ENCODE results near the gene CEACAM7. TPM values are rescaled to one million over a fixed set of nuclear protein-coding genes. Genes with fewer than 3 reads are reported as not detected.
"Not testable (repeated sequence)": the region's sequence is repeated elsewhere in the genome, so short reads cannot be mapped to it uniquely, and the experiment has no call there.

CEACAM7 gene
- total RNA-seq, 1 experiment from 2014 or later = 0.43 TPM

DNA sequence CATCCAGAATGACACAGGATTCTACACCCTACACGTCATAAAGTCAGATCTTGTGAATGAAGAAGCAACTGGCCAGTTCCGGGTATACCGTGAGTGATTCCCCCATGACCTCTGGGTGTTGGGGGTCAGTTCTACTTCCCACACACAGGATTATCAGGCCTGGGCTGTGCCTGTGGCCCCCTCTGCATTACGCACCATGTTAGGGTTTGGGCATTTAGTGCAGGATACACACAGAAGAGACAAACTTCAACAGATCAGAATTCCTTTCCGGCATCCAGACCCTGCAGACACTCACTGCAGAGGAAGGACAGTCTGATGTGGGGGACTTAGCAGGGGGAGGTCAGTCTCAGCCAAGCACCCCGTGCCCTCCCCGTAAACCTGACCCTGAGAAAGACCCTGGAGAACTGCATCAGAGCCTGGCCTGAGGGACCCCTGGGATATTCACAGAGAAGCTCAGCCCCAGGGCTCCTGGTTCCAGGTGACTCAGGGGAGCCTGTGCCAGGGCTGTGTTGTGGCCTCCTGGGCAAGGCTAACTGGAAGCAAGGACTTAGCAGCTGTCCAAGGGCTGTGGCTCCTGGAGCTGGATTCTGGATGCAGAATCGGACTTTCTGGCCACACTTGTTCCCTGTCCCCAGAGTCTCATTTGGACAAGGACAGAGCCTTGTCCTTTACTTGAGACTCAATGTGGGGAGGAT lies 22.0 kb upstream of the CEACAM7 start:
- Histone ChIP-seq H3K36me3 (ENCODE audit: insufficient read depth, low read length, poor library complexity, severe bottlenecking) (no peaks in the 10 kb centered on the region), H3K9me3 (ENCODE audit: low read depth, low read length, poor library complexity, severe bottlenecking) (no peaks in the 10 kb centered on the region), H3K4me3 (ENCODE audit: low read depth, low read length, poor library complexity, severe bottlenecking) (no peak overlapping the region), H3K27me3 (replicated peaks; ENCODE audit: insufficient read depth, low read depth, low read length, poor library complexity) (no peaks in the 10 kb centered on the region), H3K27ac (ENCODE audit: low read depth, low read length, poor library complexity, severe bottlenecking) (no peak overlapping the region), H3K4me1 (ENCODE audit: insufficient read depth, low read length, poor library complexity, severe bottlenecking) (peaks cover 11% of the 10 kb centered on the region)
- DNase-seq (ENCODE audit: low spot score) = no peak
- TF ChIP-seq EZH2 (IDR thresholded peaks at IDR 0.05; ENCODE audit: borderline replicate concordance, low read depth, low read length, poor library complexity, severe bottlenecking) = no peak
- TF ChIP-seq, protein P1, sequence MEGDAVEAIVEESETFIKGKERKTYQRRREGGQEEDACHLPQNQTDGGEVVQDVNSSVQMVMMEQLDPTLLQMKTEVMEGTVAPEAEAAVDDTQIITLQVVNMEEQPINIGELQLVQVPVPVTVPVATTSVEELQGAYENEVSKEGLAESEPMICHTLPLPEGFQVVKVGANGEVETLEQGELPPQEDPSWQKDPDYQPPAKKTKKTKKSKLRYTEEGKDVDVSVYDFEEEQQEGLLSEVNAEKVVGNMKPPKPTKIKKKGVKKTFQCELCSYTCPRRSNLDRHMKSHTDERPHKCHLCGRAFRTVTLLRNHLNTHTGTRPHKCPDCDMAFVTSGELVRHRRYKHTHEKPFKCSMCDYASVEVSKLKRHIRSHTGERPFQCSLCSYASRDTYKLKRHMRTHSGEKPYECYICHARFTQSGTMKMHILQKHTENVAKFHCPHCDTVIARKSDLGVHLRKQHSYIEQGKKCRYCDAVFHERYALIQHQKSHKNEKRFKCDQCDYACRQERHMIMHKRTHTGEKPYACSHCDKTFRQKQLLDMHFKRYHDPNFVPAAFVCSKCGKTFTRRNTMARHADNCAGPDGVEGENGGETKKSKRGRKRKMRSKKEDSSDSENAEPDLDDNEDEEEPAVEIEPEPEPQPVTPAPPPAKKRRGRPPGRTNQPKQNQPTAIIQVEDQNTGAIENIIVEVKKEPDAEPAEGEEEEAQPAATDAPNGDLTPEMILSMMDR (conservative IDR thresholded peaks at IDR 0.05; ENCODE audit: low read depth, low read length) = no peak
- POLR2A ChIA-PET (ENCODE audit: low non-redundant PET) = no interaction called here
- CTCF ChIA-PET = interaction anchor here (1.4 kb wide), 1 partner anchor 43 kb away, joined by 3 read pairs; no protein-coding TSS in a partner anchor
- BruUV-seq (replicated peaks) = no TSS peak
- intact Hi-C loops (cut with micrococcal nuclease; ENCODE audit: unreplicated experiment) = no loop called here

DNA sequence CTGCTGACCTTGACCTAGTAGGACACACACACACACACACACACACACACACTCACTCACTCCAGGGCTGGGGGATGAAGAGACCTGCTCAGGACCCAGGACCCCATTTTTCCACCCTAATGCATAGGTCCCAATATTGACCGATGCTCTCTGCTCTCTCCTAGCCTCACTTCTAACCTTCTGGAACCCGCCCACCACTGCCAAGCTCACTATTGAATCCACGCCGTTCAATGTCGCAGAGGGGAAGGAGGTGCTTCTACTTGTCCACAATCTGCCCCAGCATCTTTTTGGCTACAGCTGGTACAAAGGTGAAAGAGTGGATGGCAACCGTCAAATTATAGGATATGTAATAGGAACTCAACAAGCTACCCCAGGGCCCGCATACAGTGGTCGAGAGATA lies 21.4 kb upstream of the CEACAM7 start:
- DNase-seq (ENCODE audit: low spot score); H3K27ac ChIP-seq (ENCODE audit: low read depth, low read length, poor library complexity, severe bottlenecking); H3K4me3 ChIP-seq (ENCODE audit: low read depth, low read length, poor library complexity, severe bottlenecking); H3K27me3 ChIP-seq (replicated peaks; ENCODE audit: insufficient read depth, low read depth, low read length, poor library complexity); H3K9me3 ChIP-seq (ENCODE audit: low read depth, low read length, poor library complexity, severe bottlenecking); H3K36me3 ChIP-seq (ENCODE audit: insufficient read depth, low read length, poor library complexity, severe bottlenecking); BruUV-seq (replicated peaks); POLR2A ChIA-PET (ENCODE audit: low non-redundant PET); intact Hi-C loops (cut with micrococcal nuclease; ENCODE audit: unreplicated experiment): not testable (repeated sequence)
- H3K4me1 ChIP-seq (ENCODE audit: insufficient read depth, low read length, poor library complexity, severe bottlenecking) = peaks cover 11% of the 10 kb centered on the region
- CTCF ChIA-PET = interaction anchor here (1.4 kb wide), 1 partner anchor 44 kb away, joined by 3 read pairs; no protein-coding TSS in a partner anchor

DNA sequence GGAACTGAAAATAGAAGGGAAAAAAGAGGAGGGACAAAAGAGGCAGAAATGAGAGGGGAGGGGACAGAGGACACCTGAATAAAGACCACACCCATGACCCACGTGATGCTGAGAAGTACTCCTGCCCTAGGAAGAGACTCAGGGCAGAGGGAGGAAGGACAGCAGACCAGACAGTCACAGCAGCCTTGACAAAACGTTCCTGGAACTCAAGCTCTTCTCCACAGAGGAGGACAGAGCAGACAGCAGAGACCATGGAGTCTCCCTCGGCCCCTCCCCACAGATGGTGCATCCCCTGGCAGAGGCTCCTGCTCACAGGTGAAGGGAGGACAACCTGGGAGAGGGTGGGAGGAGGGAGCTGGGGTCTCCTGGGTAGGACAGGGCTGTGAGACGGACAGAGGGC lies 20.4 kb upstream of the CEACAM7 start, which contains the start of gene CEACAM5:
TSS of gene CEACAM5 (plus strand) at position 146 of the 400 bp plus-strand sequence. CDS start at position 252, 106 bp downstream.
- Histone ChIP-seq H3K9me3 (ENCODE audit: low read depth, low read length, poor library complexity, severe bottlenecking) (no peaks in the 10 kb centered on the region), H3K27me3 (replicated peaks; ENCODE audit: insufficient read depth, low read depth, low read length, poor library complexity) (no peaks in the 10 kb centered on the region), H3K4me1 (ENCODE audit: insufficient read depth, low read length, poor library complexity, severe bottlenecking) (peaks cover 11% of the 10 kb centered on the region), H3K27ac (ENCODE audit: low read depth, low read length, poor library complexity, severe bottlenecking) (no peak within 1 kb of the TSS), H3K4me3 (ENCODE audit: low read depth, low read length, poor library complexity, severe bottlenecking) (no peak within 1 kb of the TSS), H3K36me3 (ENCODE audit: insufficient read depth, low read length, poor library complexity, severe bottlenecking) (no peaks in the 10 kb centered on the region)
- TF ChIP-seq, protein P1 (conservative IDR thresholded peaks at IDR 0.05; ENCODE audit: low read depth, low read length) = no peak
- intact Hi-C loops (cut with micrococcal nuclease; ENCODE audit: unreplicated experiment) = no loop called here
- no peak for DNase-seq (ENCODE audit: low spot score)
- no TSS peak for BruUV-seq (replicated peaks)
- CTCF ChIA-PET = no interaction called here
- POLR2A ChIA-PET (ENCODE audit: low non-redundant PET) = no interaction called here

DNA sequence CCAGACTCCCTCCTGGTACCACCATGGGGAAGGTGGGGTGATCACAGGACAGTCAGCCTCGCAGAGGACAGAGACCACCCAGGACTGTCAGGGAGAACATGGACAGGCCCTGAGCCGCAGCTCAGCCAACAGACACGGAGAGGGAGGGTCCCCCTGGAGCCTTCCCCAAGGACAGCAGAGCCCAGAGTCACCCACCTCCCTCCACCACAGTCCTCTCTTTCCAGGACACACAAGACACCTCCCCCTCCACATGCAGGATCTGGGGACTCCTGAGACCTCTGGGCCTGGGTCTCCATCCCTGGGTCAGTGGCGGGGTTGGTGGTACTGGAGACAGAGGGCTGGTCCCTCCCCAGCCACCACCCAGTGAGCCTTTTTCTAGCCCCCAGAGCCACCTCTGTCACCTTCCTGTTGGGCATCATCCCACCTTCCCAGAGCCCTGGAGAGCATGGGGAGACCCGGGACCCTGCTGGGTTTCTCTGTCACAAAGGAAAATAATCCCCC lies 19.9 kb upstream of the CEACAM7 start:
- no peak for TF ChIP-seq EZH2 (IDR thresholded peaks at IDR 0.05; ENCODE audit: borderline replicate concordance, low read depth, low read length, poor library complexity, severe bottlenecking)
- TF ChIP-seq, protein P1 (conservative IDR thresholded peaks at IDR 0.05; ENCODE audit: low read depth, low read length) = no peak
- CTCF ChIA-PET = no interaction called here

More for the DNA sequence above, 19.9 kb upstream of the CEACAM7 start:
- POLR2A ChIA-PET (ENCODE audit: low non-redundant PET) = no interaction called here
- no peak for DNase-seq (ENCODE audit: low spot score)
- no peak overlapping the region for H3K27ac ChIP-seq (ENCODE audit: low read depth, low read length, poor library complexity, severe bottlenecking)
- no peak overlapping the region for H3K4me3 ChIP-seq (ENCODE audit: low read depth, low read length, poor library complexity, severe bottlenecking)
- no peaks in the 10 kb centered on the region for H3K27me3 ChIP-seq (replicated peaks; ENCODE audit: insufficient read depth, low read depth, low read length, poor library complexity)
- H3K4me1 ChIP-seq (ENCODE audit: insufficient read depth, low read length, poor library complexity, severe bottlenecking) = peaks cover 13% of the 10 kb centered on the region
- no TSS peak for BruUV-seq (replicated peaks)
- H3K9me3 ChIP-seq (ENCODE audit: low read depth, low read length, poor library complexity, severe bottlenecking) = no peaks in the 10 kb centered on the region
- no peaks in the 10 kb centered on the region for H3K36me3 ChIP-seq (ENCODE audit: insufficient read depth, low read length, poor library complexity, severe bottlenecking)
- intact Hi-C loops (cut with micrococcal nuclease; ENCODE audit: unreplicated experiment) = loop anchor here (1.0 kb wide), 1 partner anchor 38 kb away; no protein-coding TSS in a partner anchor
